ENCODE measurements around the gene RING1. TPM values are rescaled to one million over a fixed set of nuclear protein-coding genes. Genes with fewer than 3 reads are reported as not detected.
A peak's percentile ranks its signal among the peaks of the same experiment; 100 is the strongest.

The RING1 gene
- total and polyA plus RNA-seq, 2 experiments from 2014 or later, result 6.4 to 16.0 TPM

GRCh38 chr6:33250731-33251130 is 42.4 kb downstream of the RING1 start:
- no peak for ATAC-seq
- no peak overlapping the region for H2AFZ ChIP-seq
- no peak overlapping the region for H3K4me2 ChIP-seq

More at GRCh38 chr6:33250731-33251130, 42.4 kb downstream of the RING1 start:
- no peaks in the 10 kb centered on the region for H3K36me3 ChIP-seq (ENCODE audit: insufficient read depth)
- H3K27me3 ChIP-seq (ENCODE audit: insufficient read depth), result peaks cover 31% of the 10 kb centered on the region
- H3K27ac ChIP-seq (ENCODE audit: low read depth), result no peak overlapping the region
- H3K79me2 ChIP-seq (replicated peaks; ENCODE audit: insufficient read depth), result no peaks in the 10 kb centered on the region
- no peak for TF ChIP-seq ZNF114 (CRISPR knock-in tag; IDR thresholded peaks at IDR 0.05)
- no peak for TF ChIP-seq NANOG (IDR thresholded peaks at IDR 0.05; ENCODE audit: borderline replicate concordance)
- no peak for TF ChIP-seq REST (IDR thresholded peaks at IDR 0.05; ENCODE audit: unreplicated experiment)
- no peak for TF ChIP-seq CTCF (conservative IDR thresholded peaks at IDR 0.05; ENCODE audit: low read depth in 2 of 2)
- TF ChIP-seq JUNB (IDR thresholded peaks at IDR 0.05; ENCODE audit: unreplicated experiment), result no peak
- no peak for TF ChIP-seq ZNF331 (CRISPR knock-in tag; IDR thresholded peaks at IDR 0.05; ENCODE audit: low read depth)
- no peak for TF ChIP-seq ETS1 (IDR thresholded peaks at IDR 0.05)
- no peak for TF ChIP-seq CREB1 (CRISPR knock-in tag; IDR thresholded peaks at IDR 0.05; ENCODE audit: low read depth)
- no peak for TF ChIP-seq POLR2AphosphoS5 (IDR thresholded peaks at IDR 0.05; ENCODE audit: low read depth)
- TF ChIP-seq EZH2phosphoT487 (IDR thresholded peaks at IDR 0.05; ENCODE audit: unreplicated experiment), result no peak
- no peak for TF ChIP-seq ZNF462 (CRISPR knock-in tag; IDR thresholded peaks at IDR 0.05)
- H3F3A ChIP-seq (replicated peaks; ENCODE audit: low read depth), result peaks cover 10% of the 10 kb centered on the region; the same call in 1 of the 2 replicates
- H3K4me3 ChIP-seq, result no peak overlapping the region
- H3K4me3 Mint-ChIP-seq, result peak overlapping the region; percentile 82; the same call in 2 of the 3 replicates
- no peaks in the 10 kb centered on the region for H4K20me1 ChIP-seq (replicated peaks; ENCODE audit: insufficient read depth)
- H3K27me3 Mint-ChIP-seq (ENCODE audit: insufficient read depth, low read depth, poor library complexity), result peaks cover 15% of the 10 kb centered on the region
- no peaks in the 10 kb centered on the region for H3K9me2 ChIP-seq (ENCODE audit: insufficient read depth)
- H3K4me1 ChIP-seq (ENCODE audit: insufficient read depth), result peaks cover 12% of the 10 kb centered on the region
- H3K9me3 Mint-ChIP-seq, result no peaks in the 10 kb centered on the region
- H3K27ac Mint-ChIP-seq, result no peak overlapping the region; the same call in 1 of the 2 replicates
- H3K4me1 Mint-ChIP-seq, result peaks cover 19% of the 10 kb centered on the region
- peaks cover 20% of the 10 kb centered on the region for H3K36me3 Mint-ChIP-seq (ENCODE audit: low read depth)
- DNase-seq (ENCODE audit: low spot score), result no peak

Measured in GM23338 (cell line).